Stimulated activated CD4-positive, alpha-beta T cell treated with anti-CD3 and anti-CD28 coated beads, TNF-alpha, amount 100 ng/mL, for 4 hours (primary cell): Measurements from ENCODE around the gene HEG1.

Experiments
- DNase-seq, 3 experiments: peaks; one replicate each; pipeline ENCODE4 v3.0.0-alpha.2; 2020; ENCODE audit warnings: low read depth in 3 of 3

Gene HEG1

DNA sequence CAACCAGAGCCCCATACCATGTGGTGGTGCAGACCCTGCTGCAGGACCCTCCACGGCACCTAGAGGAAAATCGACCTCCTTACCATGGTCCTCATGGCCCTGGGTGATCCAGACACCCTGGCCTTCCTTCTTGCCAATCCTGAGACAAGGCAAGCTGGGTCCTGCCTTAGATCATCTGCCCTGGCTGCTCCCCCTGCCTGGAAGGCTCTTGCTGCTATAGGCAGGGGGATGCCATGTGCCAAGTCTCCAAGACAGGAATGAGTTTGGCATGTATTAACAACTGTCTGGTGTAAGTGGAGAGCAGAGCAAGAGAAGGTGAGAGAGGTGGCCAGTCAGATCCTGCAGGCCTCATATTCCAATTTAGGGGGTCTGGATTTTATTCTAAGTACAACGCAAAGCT is 7.5 kb downstream of the HEG1 start:
- no peak for DNase-seq

GRCh38 chr3:125045965-125046364 is 9.8 kb downstream of the HEG1 start:
- no peak for DNase-seq

DNA sequence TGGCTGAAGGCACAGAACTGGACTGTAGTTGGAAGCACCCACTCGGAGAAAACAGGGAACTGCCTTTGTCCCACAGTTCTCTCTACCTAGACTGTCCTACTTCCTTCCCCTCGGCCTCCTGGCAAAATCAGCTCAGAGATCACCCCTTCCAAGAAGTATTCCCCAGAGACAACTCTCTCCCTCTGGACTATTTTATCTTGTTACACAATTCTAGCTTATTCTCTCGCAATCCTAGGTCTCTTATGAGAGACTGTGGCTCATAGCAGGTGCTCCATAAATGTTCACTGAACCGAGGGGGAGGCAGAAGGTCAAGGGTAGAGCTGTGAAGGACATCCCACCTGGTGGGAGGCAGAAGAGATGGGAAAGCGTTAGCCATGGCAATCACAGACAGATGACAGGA is 10.6 kb downstream of the HEG1 start:
- no peak for DNase-seq

- DNase-seq: no peak
Measured at GRCh38 chr3:125043599-125044151, 12.1 kb downstream of the HEG1 start.

- no peak for DNase-seq
Measured at GRCh38 chr3:125042725-125043406, 12.9 kb downstream of the HEG1 start.

- no peak for DNase-seq
Measured at GRCh38 chr3:125039131-125040100, 16.4 kb downstream of the HEG1 start.

DNA sequence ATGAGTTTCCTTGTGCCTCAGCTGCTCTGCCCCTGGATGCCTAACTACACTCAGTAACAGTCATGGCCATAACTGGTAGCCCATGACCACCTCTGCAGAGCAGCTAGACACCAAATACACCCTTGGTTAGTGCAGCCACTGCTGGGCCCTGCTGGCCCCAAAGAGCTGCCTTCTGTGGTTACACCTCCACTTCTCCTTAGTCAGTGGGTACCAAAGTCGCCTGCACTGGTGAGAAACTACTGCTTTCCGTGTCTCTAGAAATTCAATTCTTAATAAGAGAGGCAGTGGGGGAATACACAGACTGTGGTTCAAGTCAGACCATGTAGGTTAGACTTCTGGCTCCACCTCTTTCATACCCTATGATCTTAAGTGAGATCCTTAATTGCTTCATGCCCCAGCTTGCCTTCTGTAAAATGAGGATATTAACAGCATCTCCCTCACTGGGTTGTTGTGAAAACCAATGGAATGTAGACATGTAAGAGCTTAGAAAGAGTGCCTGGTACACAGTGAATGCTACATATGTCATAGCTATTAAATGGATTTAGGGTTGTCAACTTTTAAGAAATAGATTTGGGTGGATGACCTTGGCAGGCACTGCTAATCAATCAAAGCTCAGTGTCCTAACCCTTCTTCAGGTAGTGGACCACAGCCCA is 18.2 kb downstream of the HEG1 start:
- DNase-seq: no peak

GRCh38 chr3:125035217-125035616 is 20.6 kb downstream of the HEG1 start:
- DNase-seq: no peak

DNA sequence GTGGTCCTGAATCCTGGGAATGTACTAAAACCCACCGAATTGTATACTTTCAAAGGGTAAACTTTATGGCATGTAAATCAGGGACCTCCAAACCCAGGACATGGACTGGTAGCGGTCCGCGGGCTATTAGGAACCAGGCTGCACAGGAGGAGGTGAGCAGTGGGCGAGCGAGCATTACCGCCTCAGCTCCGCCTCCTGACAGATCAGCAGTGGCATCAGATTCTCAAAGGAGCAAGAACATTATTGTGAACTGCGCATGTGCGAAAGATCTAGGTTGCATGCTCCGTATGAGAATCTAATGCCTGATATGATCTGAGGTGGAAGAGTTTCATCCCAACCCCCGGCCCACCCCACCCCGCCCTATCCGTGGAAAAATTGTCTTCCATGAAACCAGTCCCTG is 22.2 kb downstream of the HEG1 start:
- DNase-seq: no peak

DNA sequence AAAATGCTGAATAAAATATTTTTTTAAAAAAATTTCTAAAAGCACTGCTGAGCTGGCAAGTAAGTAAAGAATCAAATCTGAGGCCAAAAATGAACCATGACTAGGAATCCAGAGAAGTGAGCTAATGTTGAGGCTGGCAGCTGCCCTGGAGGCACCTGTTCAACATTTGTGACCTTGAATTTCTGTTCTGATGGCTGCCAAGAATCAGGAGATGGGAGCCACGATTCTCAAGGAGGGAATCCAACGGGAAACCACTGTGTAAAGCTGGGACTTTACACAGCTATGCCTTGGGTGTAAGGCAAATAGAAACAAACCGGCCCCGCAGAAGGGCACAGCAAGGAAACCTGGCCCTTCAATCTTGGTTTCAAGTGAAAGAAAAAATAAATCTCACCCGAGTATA is 22.7 kb downstream of the HEG1 start:
- no peak for DNase-seq

- DNase-seq: no peak
Measured at GRCh38 chr3:125032683-125033082, 23.1 kb downstream of the HEG1 start.

DNA sequence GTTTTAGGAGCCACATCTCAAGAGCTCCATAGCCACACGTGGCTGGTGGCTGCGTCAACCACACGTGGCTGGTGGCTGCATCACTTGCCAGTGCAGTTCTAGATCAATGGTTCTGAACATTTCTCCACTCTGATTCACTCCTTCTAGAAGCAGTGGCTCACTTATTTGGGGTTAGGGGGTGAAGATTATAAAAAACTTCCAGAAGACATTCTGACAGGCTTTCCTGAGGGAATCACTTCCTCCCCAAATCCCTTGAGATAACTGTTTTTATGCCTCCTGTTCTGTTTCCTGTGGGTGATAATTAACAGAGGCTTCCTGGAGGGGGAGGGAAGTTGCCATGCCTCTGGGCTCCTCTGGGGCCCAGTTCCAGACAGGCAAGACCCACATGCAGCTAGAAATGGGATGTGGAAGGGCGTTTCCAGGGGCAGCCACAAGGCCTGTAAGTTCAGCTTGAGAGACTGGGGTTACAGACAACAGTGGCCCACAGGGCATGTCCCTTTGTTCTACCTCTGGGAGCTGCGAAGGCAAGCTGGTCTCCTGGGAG is 23.6 kb downstream of the HEG1 start:
- DNase-seq: no peak

GRCh38 chr3:125031544-125031943 is 24.3 kb downstream of the HEG1 start:
- no peak for DNase-seq

GRCh38 chr3:125028657-125029056 is 27.1 kb downstream of the HEG1 start:
- no peak for DNase-seq

DNA sequence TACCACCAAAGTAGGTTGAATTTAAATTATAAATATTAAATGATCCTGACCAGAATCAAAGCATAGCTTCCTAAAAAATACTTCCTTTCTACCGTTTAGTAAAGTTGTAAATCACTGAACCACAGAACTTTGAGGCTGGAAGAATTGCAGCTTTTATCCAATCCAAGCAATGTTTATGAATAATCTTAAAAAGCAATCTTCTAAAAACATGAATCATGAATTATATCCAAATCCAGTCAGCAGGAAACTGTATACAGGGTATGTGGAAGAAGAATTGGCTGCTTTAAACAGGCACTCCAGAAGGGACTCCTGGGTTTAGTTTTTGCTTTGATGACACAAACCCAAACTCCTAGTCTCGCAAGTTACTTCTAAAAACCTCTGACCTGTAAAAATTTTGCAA is 30.2 kb downstream of the HEG1 start:
- no peak for DNase-seq

DNA sequence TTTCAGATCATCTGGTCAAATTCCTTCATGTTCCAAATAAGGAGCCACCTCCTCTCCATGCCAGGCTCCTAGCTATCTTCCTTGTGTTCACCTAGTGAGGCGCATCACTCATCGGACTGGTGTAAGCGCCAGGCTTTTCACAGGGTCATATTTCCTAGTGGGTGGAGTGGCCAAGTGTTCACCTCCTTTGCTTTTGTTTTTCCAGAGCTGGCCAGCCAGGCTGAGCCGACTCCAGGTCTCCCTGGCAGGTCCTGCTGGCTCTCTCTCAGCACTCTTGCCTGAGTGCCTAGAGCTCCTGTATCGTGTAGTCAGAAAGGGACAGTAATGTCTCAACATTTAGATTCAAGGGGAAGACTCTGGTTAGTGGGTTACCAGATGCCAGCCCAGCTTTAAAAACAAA is 31.0 kb downstream of the HEG1 start:
- no peak for DNase-seq

DNA sequence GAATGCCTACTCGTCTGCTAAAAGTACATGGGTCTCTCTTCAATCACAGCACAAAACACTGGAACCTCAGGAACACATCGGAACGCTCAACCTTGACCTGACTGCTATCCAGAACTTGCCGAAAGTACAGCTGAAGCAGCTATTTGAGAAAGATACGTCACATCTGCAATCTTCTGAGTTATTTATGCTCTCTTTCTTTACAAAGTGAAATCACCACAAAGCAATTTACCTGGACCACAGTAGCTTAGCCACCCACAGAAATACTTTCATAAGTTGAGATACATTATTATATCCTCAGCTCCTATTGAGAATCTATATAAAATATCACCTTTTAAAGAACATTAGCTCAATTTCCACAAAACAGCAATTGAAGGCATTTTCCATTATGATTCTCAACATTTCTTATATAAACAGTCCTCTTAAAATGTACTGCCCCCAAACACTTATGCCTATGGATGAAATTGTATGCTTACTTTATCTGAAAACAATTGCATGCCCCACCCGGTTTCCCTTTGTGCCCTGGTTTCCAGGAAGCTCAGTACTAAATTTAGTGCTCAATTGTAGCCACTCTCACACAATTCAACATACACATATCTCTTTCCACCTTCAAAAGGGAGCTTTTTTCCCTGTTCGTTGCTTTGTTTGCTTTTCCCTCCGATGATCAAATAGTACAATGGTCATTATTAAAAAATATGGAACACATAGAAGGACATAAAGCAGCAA is 31.8 kb downstream of the HEG1 start:
- DNase-seq: no peak

- no peak for DNase-seq
Measured at GRCh38 chr3:125022206-125022605, 33.6 kb downstream of the HEG1 start.

GRCh38 chr3:125019271-125019670 is 36.5 kb downstream of the HEG1 start:
- DNase-seq: no peak

- DNase-seq: no peak
Measured at GRCh38 chr3:125017406-125017805, 38.4 kb downstream of the HEG1 start.

GRCh38 chr3:125014570-125015179 is 41.1 kb downstream of the HEG1 start:
- DNase-seq: no peak
